ENCODE results near the gene SDC4. TPM values are rescaled to one million over a fixed set of nuclear protein-coding genes. Genes with fewer than 3 reads are reported as not detected.

Gene SDC4
- total and polyA plus RNA-seq, 10 of the 15 experiments (the other 5 are each of a cell fraction or from before 2014, with no cell fraction given): 0.52 to 11.3 (median 1.4) TPM

DNA sequence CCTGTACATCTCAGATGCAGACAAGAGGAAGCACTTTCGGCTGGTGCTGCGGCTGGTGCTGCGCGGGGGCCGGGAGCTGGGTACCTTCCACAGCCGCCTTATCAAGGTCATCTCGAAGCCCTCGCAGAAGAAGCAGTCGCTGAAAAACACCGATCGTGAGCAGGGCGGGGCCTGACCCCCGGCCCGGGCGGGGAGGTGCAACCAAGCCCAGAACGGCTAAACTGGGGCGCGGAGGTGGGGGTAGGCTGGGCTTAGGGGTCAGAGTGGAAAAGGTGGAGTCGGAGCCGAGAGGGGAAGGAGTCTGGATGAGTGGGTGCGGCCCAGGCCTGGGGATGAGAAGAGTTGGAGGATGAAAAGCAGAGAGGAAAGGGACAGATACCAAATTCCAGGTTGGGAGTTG lies 36.0 kb downstream of the SDC4 start:
- Histone ChIP-seq H2AFZ (ENCODE audit: control insufficient read depth, low read depth, low read length) (no peak overlapping the region), H3K9me3 (replicated peaks; ENCODE audit: control insufficient read depth, insufficient read depth, low read length) (no peaks in the 10 kb centered on the region), H3K27ac (ENCODE audit: control insufficient read depth, insufficient read depth) (no peak overlapping the region), H3K27me3 (replicated peaks in 1 of 2; ENCODE audit: control insufficient read depth in 2 of 2, insufficient read depth in 2 of 2, low read length in 1 of 2) (peaks cover 6 to 8% of the 10 kb centered on the region in 2 experiments; a peak in 3 of 4 replicates), H3K9ac (ENCODE audit: control insufficient read depth, insufficient read depth, low read length) (no peak overlapping the region), H3K79me2 (ENCODE audit: control insufficient read depth, insufficient read depth, low read length) (no peaks in the 10 kb centered on the region), H4K20me1 (ENCODE audit: control insufficient read depth, insufficient read depth) (no peaks in the 10 kb centered on the region), H3K4me2 (ENCODE audit: control insufficient read depth, insufficient read depth) (no peak overlapping the region), H3K4me3 (no peak overlapping the region), H3K4me1 (ENCODE audit: control insufficient read depth, insufficient read depth, low read length) (no peaks in the 10 kb centered on the region), H3K36me3 (ENCODE audit: control insufficient read depth in 2 of 2, insufficient read depth in 2 of 2, low read length in 1 of 2) (no peaks in the 10 kb centered on the region)
- intact Hi-C loops (cut with micrococcal nuclease; ENCODE audit: unreplicated experiment) (no loop called here), in situ Hi-C loops (cut with MboI) (no loop called here)
- RAD21 ChIA-PET (ENCODE audit: unreplicated experiment): interaction anchor here (0.8 to 1.0 kb wide), 2 partner anchors 125 to 172 kb away, joined by 3 to 5 read pairs; no protein-coding TSS in a partner anchor
- no TSS peak for BruUV-seq (replicated peaks)
- POLR2A ChIA-PET: interaction anchor here (0.6 kb wide), 1 partner anchor 20 kb away, joined by 4 read pairs; no protein-coding TSS in a partner anchor
- CTCF ChIA-PET: interaction anchor here (0.6 to 11.2 kb wide), 16 partner anchors 9 to 316 kb away, joined by 3 to 121 read pairs (median 4); partner anchors contain the start of gene SYS1
- no peak for ATAC-seq
- no peak for DNase-seq (ENCODE audit: low read depth, low spot score)
- SMC1A ChIA-PET (ENCODE audit: uncharacterized antibody, unreplicated experiment): interaction anchor here (0.7 to 1.2 kb wide), 4 partner anchors 9 to 124 kb away, joined by 3 to 4 read pairs (median 3); no protein-coding TSS in a partner anchor
- no peak for FAIRE-seq
- WGBS (ENCODE audit: insufficient coverage, insufficient replicate concordance, low lambda C conversion rate, missing lambda C conversion rate): 31% methylated on average over 21 of the region's 21 CpGs
- no peak for TF ChIP-seq HDGF (IDR thresholded peaks at IDR 0.05)
- TF ChIP-seq SMARCA5 (IDR thresholded peaks at IDR 0.05): no peak
- no peak for TF ChIP-seq MTA2 (IDR thresholded peaks at IDR 0.05; ENCODE audit: low read depth)
- TF ChIP-seq SMC3 (IDR thresholded peaks at IDR 0.05; ENCODE audit: borderline replicate concordance, low read length): no peak
- no peak for TF ChIP-seq SRF (IDR thresholded peaks at IDR 0.05; ENCODE audit: low read depth in 2 of 2, low read length in 2 of 2)
- TF ChIP-seq YY1 (IDR thresholded peaks at IDR 0.05; ENCODE audit: low read depth, low read length): no peak
- TF ChIP-seq MEF2A (IDR thresholded peaks at IDR 0.05; ENCODE audit: insufficient read depth, low read depth, low read length): no peak
- TF ChIP-seq KAT2A (conservative IDR thresholded peaks at IDR 0.05; ENCODE audit: control insufficient read depth, low read depth, low read length): no peak
- no peak for TF ChIP-seq ZBTB4 (CRISPR knock-in tag; IDR thresholded peaks at IDR 0.05)
- TF ChIP-seq NFIC (IDR thresholded peaks at IDR 0.05; ENCODE audit: low read depth, low read length): no peak
- TF ChIP-seq POLR2AphosphoS5 (IDR thresholded peaks at IDR 0.05; ENCODE audit: low read length): no peak
- TF ChIP-seq FOXM1 (IDR thresholded peaks at IDR 0.05; ENCODE audit: low read depth, low read length): no peak

Data from GM12878 (cell line).